ENCODE results near the gene DNM1L.

DNA sequence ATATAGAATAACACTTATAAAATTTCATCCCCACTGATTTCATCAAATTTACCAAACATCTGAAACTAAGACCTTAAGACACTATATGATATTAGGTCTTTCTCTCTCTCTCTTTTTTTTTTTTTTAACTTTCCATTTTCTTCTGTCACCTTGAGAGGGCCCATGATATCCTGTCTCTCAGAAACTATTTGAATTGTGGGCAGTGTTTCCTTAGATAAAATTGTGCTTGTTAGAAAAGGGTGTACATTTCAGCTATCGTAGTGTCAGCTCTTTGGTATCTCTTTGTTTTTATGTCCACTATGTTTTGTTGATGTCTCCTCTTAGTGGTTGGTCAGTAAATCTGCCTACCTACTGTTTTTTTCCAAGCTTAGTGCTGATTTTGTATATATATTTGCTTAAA, 23.8 kb downstream of the DNM1L start:
- no peak for TF ChIP-seq SMC3 (IDR thresholded peaks at IDR 0.05; ENCODE audit: low read depth, low read length)
- TF ChIP-seq, protein P1, sequence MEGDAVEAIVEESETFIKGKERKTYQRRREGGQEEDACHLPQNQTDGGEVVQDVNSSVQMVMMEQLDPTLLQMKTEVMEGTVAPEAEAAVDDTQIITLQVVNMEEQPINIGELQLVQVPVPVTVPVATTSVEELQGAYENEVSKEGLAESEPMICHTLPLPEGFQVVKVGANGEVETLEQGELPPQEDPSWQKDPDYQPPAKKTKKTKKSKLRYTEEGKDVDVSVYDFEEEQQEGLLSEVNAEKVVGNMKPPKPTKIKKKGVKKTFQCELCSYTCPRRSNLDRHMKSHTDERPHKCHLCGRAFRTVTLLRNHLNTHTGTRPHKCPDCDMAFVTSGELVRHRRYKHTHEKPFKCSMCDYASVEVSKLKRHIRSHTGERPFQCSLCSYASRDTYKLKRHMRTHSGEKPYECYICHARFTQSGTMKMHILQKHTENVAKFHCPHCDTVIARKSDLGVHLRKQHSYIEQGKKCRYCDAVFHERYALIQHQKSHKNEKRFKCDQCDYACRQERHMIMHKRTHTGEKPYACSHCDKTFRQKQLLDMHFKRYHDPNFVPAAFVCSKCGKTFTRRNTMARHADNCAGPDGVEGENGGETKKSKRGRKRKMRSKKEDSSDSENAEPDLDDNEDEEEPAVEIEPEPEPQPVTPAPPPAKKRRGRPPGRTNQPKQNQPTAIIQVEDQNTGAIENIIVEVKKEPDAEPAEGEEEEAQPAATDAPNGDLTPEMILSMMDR (conservative IDR thresholded peaks at IDR 0.05; ENCODE audit: low read depth, low read length) = no peak
- no peak for TF ChIP-seq POLR2A (IDR thresholded peaks at IDR 0.05; ENCODE audit: low read depth, low read length)
- TF ChIP-seq RFX5 (IDR thresholded peaks at IDR 0.05; ENCODE audit: low read depth, low read length) = no peak
- TF ChIP-seq CEBPB (IDR thresholded peaks at IDR 0.05; ENCODE audit: low read depth, low read length) = no peak
- no peak for TF ChIP-seq RCOR1 (IDR thresholded peaks at IDR 0.05; ENCODE audit: insufficient replicate concordance, low read length)
- TF ChIP-seq RAD21 (IDR thresholded peaks at IDR 0.05; ENCODE audit: low read length) = no peak
